HCT116 (cell line): ENCODE data around the gene RNF215. TPM values are rescaled to one million over a fixed set of nuclear protein-coding genes. Genes with fewer than 3 reads are reported as not detected.

Experiments
- ATAC-seq: fragments of 200-7000 bp; cut with Tn5 transposase; 2 replicates; pipeline ENCODE4 v1.9.1; 2020; ENCODE audit warnings: mild to moderate bottlenecking, moderate library complexity
- BruUV-seq: library from RNA; stranded (reverse); fragments of 400-500 nt; replicated peaks from 2 replicates; lab custom pipeline; 2021; lab: Mats Ljungman, UMichigan
- CTCF ChIA-PET: fragments of 300-600 bp; sonication (Branson Sonifier 250); formaldehyde crosslinking; loops from one replicate; lab custom pipeline; 2021; ENCODE audit warnings: antibody characterized with exemption; lab: Charles Lee
- POLR2A ChIA-PET: fragments of 300-600, 350-600 bp; sonication (Branson Sonifier 250); formaldehyde crosslinking; loops from one replicate; lab custom pipeline; 2021; ENCODE audit warnings: antibody characterized with exemption; lab: Charles Lee
- RAD21 ChIA-PET, 2 experiments: fragments of 300-600 bp; sonication (Branson Sonifier 250); formaldehyde crosslinking; loops; one replicate each; lab custom pipeline; 2023; ENCODE audit warnings: low total read pairs in 2 of 2; ENCODE audit not compliant: uncharacterized antibody in 2 of 2, unreplicated experiment in 2 of 2, low non-redundant PET in 1 of 2; lab: Charles Lee
- DNase-seq: peaks from one replicate; pipeline ENCODE4 v3.0.0-alpha.2; 2010; ENCODE audit warnings: low read depth, low spot score
- H2AFZ ChIP-seq: fragments of 200-600 bp; shearing (Covaris generic), sonication (generic); 2 replicates; pipeline ENCODE4 v1.6.1; 2017; ENCODE audit warnings: low read depth, mixed run types, mixed read lengths, antibody characterized with exemption, low read length; ENCODE audit not compliant: poor library complexity, severe bottlenecking
- H3K27ac ChIP-seq: 2 replicates; pipeline ENCODE4 v1.5.1; 2012; ENCODE audit warnings: low read depth, low read length
- H3K27me3 ChIP-seq: fragments of 200-600 bp; sonication (generic); 2 replicates; pipeline ENCODE4 v1.6.1; 2016; ENCODE audit warnings: mixed run types, low read length, mixed read lengths; ENCODE audit not compliant: insufficient read depth
- H3K36me3 ChIP-seq, 2 experiments: fragments of 200-500 bp in 1 of 2; fragments of 200-600 bp in 1 of 2; sonication (Bioruptor generic) in 1 of 2; sonication (generic) in 1 of 2; 2 replicates each; pipeline versions ENCODE4 v1.5.1 to v1.6.1; 2014 to 2016; ENCODE audit warnings: low read length in 2 of 2, inconsistent platforms in 1 of 2, mixed read lengths in 1 of 2, mixed run types in 1 of 2; ENCODE audit not compliant: insufficient read depth in 2 of 2, control insufficient read depth in 1 of 2
- H3K4me1 ChIP-seq, 2 experiments: fragments of 200-600 bp in 1 of 2; sonication (generic) in 1 of 2; 2 replicates each; pipeline versions ENCODE4 v1.5.1 to v1.6.1; 2012 to 2017; ENCODE audit warnings: low read length in 2 of 2, inconsistent platforms in 1 of 2, mild to moderate bottlenecking in 1 of 2, mixed read lengths in 1 of 2, mixed run types in 1 of 2, moderate library complexity in 1 of 2; ENCODE audit not compliant: insufficient read depth in 2 of 2, control insufficient read depth in 1 of 2
- H3K4me2 ChIP-seq: fragments of 200-600 bp; sonication (generic); 2 replicates; pipeline ENCODE4 v1.6.1; 2017; ENCODE audit warnings: mixed run types, low read length, mixed read lengths
- H3K4me3 ChIP-seq, 2 experiments: fragments of 200-600 bp in 1 of 2; sonication (generic) in 1 of 2; replicated peaks in 1 of 2; 2 replicates each; pipeline ENCODE4 v1.5.1; 2011 to 2016; ENCODE audit warnings: low read length in 2 of 2, control low read depth in 1 of 2, low read depth in 1 of 2, mild to moderate bottlenecking in 1 of 2, mixed read lengths in 1 of 2, mixed run types in 1 of 2
- H3K79me2 ChIP-seq: fragments of 200-600 bp; sonication (generic); 2 replicates; pipeline ENCODE4 v1.6.1; 2017; ENCODE audit warnings: mild to moderate bottlenecking, mixed run types, low read length, moderate library complexity, mixed read lengths; ENCODE audit not compliant: insufficient read depth
- H3K9ac ChIP-seq: fragments of 200-600 bp; sonication (generic); 2 replicates; pipeline ENCODE4 v1.6.1; 2016; ENCODE audit warnings: low read length, mixed read lengths
- H3K9me2 ChIP-seq: fragments of 200-600 bp; sonication (generic), shearing (Covaris generic); 2 replicates; pipeline ENCODE4 v1.6.1; 2017; ENCODE audit warnings: mixed run types, mild to moderate bottlenecking, moderate library complexity; ENCODE audit not compliant: insufficient read depth
- H3K9me3 ChIP-seq, 2 experiments: fragments of 200-500 bp in 1 of 2; fragments of 200-600 bp in 1 of 2; sonication (Bioruptor generic) in 1 of 2; sonication (generic) in 1 of 2; 2 replicates each; pipeline ENCODE4 v1.6.1; 2014 to 2017; ENCODE audit warnings: low read length in 2 of 2, mixed read lengths in 2 of 2, inconsistent platforms in 1 of 2, low read depth in 1 of 2, mild to moderate bottlenecking in 1 of 2, mixed run types in 1 of 2, moderate library complexity in 1 of 2; ENCODE audit not compliant: control insufficient read depth in 1 of 2, insufficient read depth in 1 of 2
- H4K20me1 ChIP-seq: fragments of 200-600 bp; sonication (generic), shearing (Covaris generic); 2 replicates; pipeline ENCODE4 v1.6.1; 2017; ENCODE audit warnings: mixed run types, mild to moderate bottlenecking, moderate library complexity; ENCODE audit not compliant: insufficient read depth
- CBX3 ChIP-seq: IDR thresholded peaks from 2 replicates; pipeline ENCODE4 v1.6.1; 2012; ENCODE audit warnings: low read depth
- CEBPB ChIP-seq: IDR thresholded peaks from 2 replicates; pipeline ENCODE4 v1.6.1; 2012; ENCODE audit warnings: low read depth
- EGR1 ChIP-seq: IDR thresholded peaks from 2 replicates; pipeline ENCODE4 v1.6.1; 2012; ENCODE audit warnings: low read depth
- ELF1 ChIP-seq: IDR thresholded peaks from 2 replicates; pipeline ENCODE4 v1.6.1; 2012; ENCODE audit warnings: low read depth, borderline replicate concordance
- EZH2 ChIP-seq: fragments of 200-600 bp; sonication (generic); IDR thresholded peaks from 2 replicates; pipeline ENCODE4 v1.6.1; 2017; ENCODE audit warnings: antibody characterized with exemption, mixed run types
- JUND ChIP-seq: IDR thresholded peaks from 2 replicates; pipeline ENCODE4 v1.6.1; 2012
- POLR2A ChIP-seq: IDR thresholded peaks from 2 replicates; pipeline ENCODE4 v1.7.0; 2011; ENCODE audit warnings: borderline replicate concordance; ENCODE audit not compliant: insufficient read depth, insufficient read length; ENCODE audit errors: extremely low read depth
- POLR2AphosphoS5 ChIP-seq: IDR thresholded peaks from 2 replicates; pipeline ENCODE4 v1.6.1; 2011; ENCODE audit warnings: mild to moderate bottlenecking, low read depth, low read length, moderate library complexity
- RAD21 ChIP-seq: IDR thresholded peaks from 2 replicates; pipeline ENCODE4 v1.6.1; 2012; ENCODE audit warnings: low read depth, mild to moderate bottlenecking
- SIN3A ChIP-seq: IDR thresholded peaks from 2 replicates; pipeline ENCODE4 v1.6.1; 2012; ENCODE audit warnings: low read depth
- SRF ChIP-seq: IDR thresholded peaks from 2 replicates; pipeline ENCODE4 v1.6.1; 2012; ENCODE audit warnings: low read depth
- YY1 ChIP-seq: IDR thresholded peaks from 2 replicates; pipeline ENCODE4 v1.6.1; 2011; ENCODE audit warnings: low read length, low read depth, moderate library complexity, mild to moderate bottlenecking; ENCODE audit not compliant: insufficient replicate concordance; ENCODE audit errors: extremely low read depth
- ZFX ChIP-seq: fragments of 450-650 bp; IDR thresholded peaks from 2 replicates; pipeline ENCODE4 v1.6.1; 2017
- ZNF274 ChIP-seq: fragments of 200-500 bp; sonication (Bioruptor generic); IDR thresholded peaks from 2 replicates; pipeline ENCODE4 v1.6.1; 2014; ENCODE audit warnings: mild to moderate bottlenecking, low read depth, low read length, inconsistent platforms
- intact Hi-C: fragments of 100-400 bp; cut with micrococcal nuclease; formaldehyde crosslinking; loops from 2 replicates; pipeline ENCODE4 v1.10.0; 2022
- total RNA-seq: library from RNA; stranded (reverse); gene quantifications from one replicate; pipeline ENCODE4 v1.2.1, GENCODE V29; 2021; ENCODE audit not compliant: unreplicated experiment
- TF ChIP-seq, protein P1 (sequence below): IDR thresholded peaks from 2 replicates; pipeline ENCODE4 v1.6.1; 2012
- TF ChIP-seq, protein P2 (sequence below): IDR thresholded peaks from 2 replicates; pipeline ENCODE4 v1.6.1; 2012; ENCODE audit warnings: low read depth
- TF ChIP-seq, protein P3 (sequence below): IDR thresholded peaks from 2 replicates; pipeline ENCODE4 v1.6.1; 2012
- TF ChIP-seq, protein P4 (sequence below), 3 experiments: fragments of 200-600 bp in 1 of 3; sonication (generic) in 1 of 3; IDR thresholded peaks in 2 of 3; conservative IDR thresholded peaks in 1 of 3; 2 replicates each; pipeline ENCODE4 v1.5.1; 2012 to 2017; ENCODE audit warnings: low read depth in 2 of 3, low read length in 2 of 3, antibody characterized with exemption in 1 of 3, borderline replicate concordance in 1 of 3, control low read depth in 1 of 3, mild to moderate bottlenecking in 1 of 3, mixed read lengths in 1 of 3, mixed run types in 1 of 3, moderate library complexity in 1 of 3; ENCODE audit not compliant: insufficient read depth in 1 of 3

The RNF215 gene
- total RNA-seq, 1 experiment from 2014 or later: 20.2 TPM

DNA sequence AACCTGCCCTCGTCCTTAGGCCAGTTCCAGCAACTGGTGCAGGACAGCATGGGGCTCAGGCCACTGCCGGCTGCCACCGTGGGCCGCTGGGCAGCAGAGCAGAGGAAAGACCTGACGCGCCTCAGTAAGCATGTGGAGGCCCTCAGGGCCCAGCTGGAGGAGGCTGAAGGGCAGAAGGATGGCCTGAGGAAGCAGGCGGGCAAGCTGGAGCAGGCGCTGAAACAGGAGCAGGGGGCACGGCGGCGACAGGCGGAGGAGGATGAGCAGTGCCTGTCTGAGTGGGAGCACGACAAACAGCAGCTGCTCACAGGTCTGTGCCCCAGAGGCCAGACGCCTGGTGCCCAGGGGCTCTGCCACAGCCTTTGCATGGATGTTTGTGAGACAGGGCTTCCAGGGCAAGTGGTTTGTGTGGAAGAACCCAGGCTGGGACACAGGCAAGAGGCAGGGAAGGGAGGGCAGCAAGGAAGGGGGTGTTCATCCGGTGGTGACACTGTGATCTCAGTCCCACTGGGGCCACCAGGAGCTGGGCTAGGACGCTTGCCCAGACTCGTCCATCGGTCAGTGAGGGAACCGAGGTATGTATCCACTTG, 16.5 kb downstream of the RNF215 start:
- H3K4me1 ChIP-seq: no peaks in the 10 kb centered on the region
- H3K4me2 ChIP-seq: no peak overlapping the region
- H3K27ac ChIP-seq: no peak overlapping the region
- no peaks in the 10 kb centered on the region for H3K9me2 ChIP-seq
- no peak overlapping the region for H3K4me3 ChIP-seq
- H3K9ac ChIP-seq: no peak overlapping the region
- no peak for DNase-seq
- H3K79me2 ChIP-seq: no peaks in the 10 kb centered on the region
- POLR2A ChIA-PET: no interaction called here
- H3K36me3 ChIP-seq: no peaks in the 10 kb centered on the region
- no peaks in the 10 kb centered on the region for H3K9me3 ChIP-seq
- BruUV-seq: no TSS peak
- no peak for ATAC-seq
- H3K27me3 ChIP-seq: no peaks in the 10 kb centered on the region
- H2AFZ ChIP-seq: no peak overlapping the region
- H4K20me1 ChIP-seq: no peaks in the 10 kb centered on the region
- intact Hi-C loops: no loop called here
- RAD21 ChIA-PET: no interaction called here
- TF ChIP-seq, protein P1, sequence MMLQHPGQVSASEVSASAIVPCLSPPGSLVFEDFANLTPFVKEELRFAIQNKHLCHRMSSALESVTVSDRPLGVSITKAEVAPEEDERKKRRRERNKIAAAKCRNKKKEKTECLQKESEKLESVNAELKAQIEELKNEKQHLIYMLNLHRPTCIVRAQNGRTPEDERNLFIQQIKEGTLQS: no peak
- TF ChIP-seq, protein P2, sequence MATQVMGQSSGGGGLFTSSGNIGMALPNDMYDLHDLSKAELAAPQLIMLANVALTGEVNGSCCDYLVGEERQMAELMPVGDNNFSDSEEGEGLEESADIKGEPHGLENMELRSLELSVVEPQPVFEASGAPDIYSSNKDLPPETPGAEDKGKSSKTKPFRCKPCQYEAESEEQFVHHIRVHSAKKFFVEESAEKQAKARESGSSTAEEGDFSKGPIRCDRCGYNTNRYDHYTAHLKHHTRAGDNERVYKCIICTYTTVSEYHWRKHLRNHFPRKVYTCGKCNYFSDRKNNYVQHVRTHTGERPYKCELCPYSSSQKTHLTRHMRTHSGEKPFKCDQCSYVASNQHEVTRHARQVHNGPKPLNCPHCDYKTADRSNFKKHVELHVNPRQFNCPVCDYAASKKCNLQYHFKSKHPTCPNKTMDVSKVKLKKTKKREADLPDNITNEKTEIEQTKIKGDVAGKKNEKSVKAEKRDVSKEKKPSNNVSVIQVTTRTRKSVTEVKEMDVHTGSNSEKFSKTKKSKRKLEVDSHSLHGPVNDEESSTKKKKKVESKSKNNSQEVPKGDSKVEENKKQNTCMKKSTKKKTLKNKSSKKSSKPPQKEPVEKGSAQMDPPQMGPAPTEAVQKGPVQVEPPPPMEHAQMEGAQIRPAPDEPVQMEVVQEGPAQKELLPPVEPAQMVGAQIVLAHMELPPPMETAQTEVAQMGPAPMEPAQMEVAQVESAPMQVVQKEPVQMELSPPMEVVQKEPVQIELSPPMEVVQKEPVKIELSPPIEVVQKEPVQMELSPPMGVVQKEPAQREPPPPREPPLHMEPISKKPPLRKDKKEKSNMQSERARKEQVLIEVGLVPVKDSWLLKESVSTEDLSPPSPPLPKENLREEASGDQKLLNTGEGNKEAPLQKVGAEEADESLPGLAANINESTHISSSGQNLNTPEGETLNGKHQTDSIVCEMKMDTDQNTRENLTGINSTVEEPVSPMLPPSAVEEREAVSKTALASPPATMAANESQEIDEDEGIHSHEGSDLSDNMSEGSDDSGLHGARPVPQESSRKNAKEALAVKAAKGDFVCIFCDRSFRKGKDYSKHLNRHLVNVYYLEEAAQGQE: no peak
- no peak for TF ChIP-seq ELF1
- no peak for TF ChIP-seq YY1
- TF ChIP-seq, protein P3, sequence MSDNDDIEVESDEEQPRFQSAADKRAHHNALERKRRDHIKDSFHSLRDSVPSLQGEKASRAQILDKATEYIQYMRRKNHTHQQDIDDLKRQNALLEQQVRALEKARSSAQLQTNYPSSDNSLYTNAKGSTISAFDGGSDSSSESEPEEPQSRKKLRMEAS: no peak
- no peak for TF ChIP-seq ZNF274
- no peak for TF ChIP-seq ZFX
- no peak for TF ChIP-seq SIN3A
- no peak for TF ChIP-seq SRF
- no peak for TF ChIP-seq EGR1
- TF ChIP-seq CEBPB: no peak
- no peak for TF ChIP-seq POLR2AphosphoS5
- TF ChIP-seq POLR2A: no peak
- TF ChIP-seq, protein P4, sequence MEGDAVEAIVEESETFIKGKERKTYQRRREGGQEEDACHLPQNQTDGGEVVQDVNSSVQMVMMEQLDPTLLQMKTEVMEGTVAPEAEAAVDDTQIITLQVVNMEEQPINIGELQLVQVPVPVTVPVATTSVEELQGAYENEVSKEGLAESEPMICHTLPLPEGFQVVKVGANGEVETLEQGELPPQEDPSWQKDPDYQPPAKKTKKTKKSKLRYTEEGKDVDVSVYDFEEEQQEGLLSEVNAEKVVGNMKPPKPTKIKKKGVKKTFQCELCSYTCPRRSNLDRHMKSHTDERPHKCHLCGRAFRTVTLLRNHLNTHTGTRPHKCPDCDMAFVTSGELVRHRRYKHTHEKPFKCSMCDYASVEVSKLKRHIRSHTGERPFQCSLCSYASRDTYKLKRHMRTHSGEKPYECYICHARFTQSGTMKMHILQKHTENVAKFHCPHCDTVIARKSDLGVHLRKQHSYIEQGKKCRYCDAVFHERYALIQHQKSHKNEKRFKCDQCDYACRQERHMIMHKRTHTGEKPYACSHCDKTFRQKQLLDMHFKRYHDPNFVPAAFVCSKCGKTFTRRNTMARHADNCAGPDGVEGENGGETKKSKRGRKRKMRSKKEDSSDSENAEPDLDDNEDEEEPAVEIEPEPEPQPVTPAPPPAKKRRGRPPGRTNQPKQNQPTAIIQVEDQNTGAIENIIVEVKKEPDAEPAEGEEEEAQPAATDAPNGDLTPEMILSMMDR (IDR thresholded peaks at IDR 0.05 in 2 of 3, conservative IDR thresholded peaks at IDR 0.05 in 1 of 3; ENCODE audit: borderline replicate concordance in 1 of 3, insufficient read depth in 1 of 3, low read depth in 2 of 3, low read length in 2 of 3): no peak
- TF ChIP-seq JUND: no peak
- TF ChIP-seq CBX3: no peak
- no peak for TF ChIP-seq RAD21
- TF ChIP-seq EZH2: no peak
- CTCF ChIA-PET: no interaction called here
